ENCODE data around the gene KIAA1958.
"Not testable (repeated sequence)": the region's sequence is repeated elsewhere in the genome, so short reads cannot be mapped to it uniquely, and the experiment has no call there.

Gene KIAA1958

DNA sequence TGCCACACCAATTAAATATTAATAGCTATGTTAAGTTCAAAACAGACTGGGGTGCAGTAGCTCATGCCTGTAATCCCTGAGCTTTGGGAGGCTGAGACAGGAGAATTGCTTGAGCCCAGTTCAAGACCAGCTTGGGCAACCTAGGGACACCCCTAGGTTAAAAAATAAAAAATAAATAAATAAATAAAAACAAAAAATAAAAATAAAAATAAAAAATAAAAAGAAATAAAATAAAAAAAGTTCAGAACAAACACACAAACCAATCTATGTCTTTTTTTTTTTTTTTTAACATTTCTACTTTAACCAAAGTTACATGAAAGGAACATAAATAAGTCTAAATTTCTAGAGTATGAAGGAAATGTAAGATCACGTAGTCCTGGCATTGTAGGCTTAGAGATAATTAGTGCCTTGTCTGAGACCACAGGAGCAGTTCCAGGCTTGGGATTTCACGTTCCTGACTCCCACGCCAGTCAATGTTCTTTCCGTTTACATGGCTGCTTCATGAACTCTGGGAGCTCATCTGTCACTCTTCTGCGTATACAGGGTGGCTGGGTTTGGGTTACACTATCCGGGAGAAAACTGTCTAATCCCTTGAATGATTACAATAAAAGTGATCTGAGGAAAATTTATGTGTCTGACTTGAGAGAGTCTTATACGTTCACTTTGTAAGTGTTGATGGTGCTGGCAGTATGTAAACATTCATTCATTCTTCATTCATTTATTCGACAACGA lies 85.2 kb downstream of the KIAA1958 start:
- Histone ChIP-seq H3K9me3 (ENCODE audit: control insufficient read depth, insufficient read depth, low read length) (no peaks in the 10 kb centered on the region), H3K9ac (ENCODE audit: low read depth, low read length) (no peak overlapping the region), H3K4me3 (ENCODE audit: low read depth, low read length) (no peak overlapping the region), H3K27me3 (ENCODE audit: control insufficient read depth, insufficient read depth, low read length) (no peaks in the 10 kb centered on the region), H3K36me3 (ENCODE audit: control insufficient read depth, insufficient read depth, low read length) (peaks cover 20% of the 10 kb centered on the region), H3K4me1 (ENCODE audit: control insufficient read depth, insufficient read depth, low read length) (peaks cover 8% of the 10 kb centered on the region), H3K27ac (ENCODE audit: low read depth, low read length) (no peak overlapping the region)

DNA sequence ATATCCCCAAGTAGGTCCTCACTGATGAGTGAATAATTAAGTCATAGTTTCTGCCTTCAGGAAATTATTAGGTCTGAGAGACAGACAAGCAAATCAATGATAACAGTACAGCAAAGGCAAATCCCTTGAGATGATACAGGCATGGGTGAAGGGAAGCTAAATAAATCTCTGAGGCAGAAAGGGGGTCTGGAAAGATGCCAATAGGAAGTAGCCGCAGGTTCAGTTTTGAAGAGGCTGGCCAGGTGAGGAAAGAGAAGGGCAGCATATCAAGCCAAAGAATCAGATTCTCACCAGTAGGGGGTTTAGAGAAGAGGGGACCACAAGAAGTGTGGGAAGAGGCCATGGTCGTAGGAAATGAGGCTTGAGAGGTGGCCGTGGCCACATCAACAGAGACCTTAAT lies 85.8 kb downstream of the KIAA1958 start:
- Histone ChIP-seq H3K27ac (ENCODE audit: low read depth, low read length) (no peak overlapping the region), H3K36me3 (ENCODE audit: control insufficient read depth, insufficient read depth, low read length) (peaks cover 20% of the 10 kb centered on the region), H3K4me3 (ENCODE audit: low read depth, low read length) (no peak overlapping the region), H3K27me3 (ENCODE audit: control insufficient read depth, insufficient read depth, low read length) (no peaks in the 10 kb centered on the region), H3K4me1 (ENCODE audit: control insufficient read depth, insufficient read depth, low read length) (peaks cover 8% of the 10 kb centered on the region), H3K9me3 (ENCODE audit: control insufficient read depth, insufficient read depth, low read length) (no peaks in the 10 kb centered on the region), H3K9ac (ENCODE audit: low read depth, low read length) (no peak overlapping the region)

DNA sequence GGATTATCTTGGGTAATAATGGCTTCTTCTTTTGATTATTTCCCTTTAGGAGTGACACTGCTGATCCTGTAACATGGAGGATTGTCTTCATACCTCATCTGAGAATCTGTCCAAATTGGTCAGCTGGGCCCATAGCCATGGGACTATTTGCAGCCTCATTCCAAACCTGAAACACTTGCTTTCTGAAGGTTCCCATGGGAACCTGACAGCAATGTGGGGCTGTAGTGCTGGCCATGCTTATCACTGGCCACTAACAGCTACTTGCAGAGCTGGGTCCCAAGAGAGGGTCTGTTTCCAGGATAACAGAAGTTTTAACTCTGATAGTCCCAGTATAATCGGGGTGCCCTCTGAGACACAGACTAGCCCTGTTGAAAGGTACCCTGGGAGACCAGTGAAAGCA lies 87.4 kb downstream of the KIAA1958 start:
- no peak overlapping the region for H3K27ac ChIP-seq (ENCODE audit: low read depth, low read length)
- no peak overlapping the region for H3K9ac ChIP-seq (ENCODE audit: low read depth, low read length)
- H3K4me1 ChIP-seq (ENCODE audit: control insufficient read depth, insufficient read depth, low read length), result peaks cover 8% of the 10 kb centered on the region
- no peaks in the 10 kb centered on the region for H3K27me3 ChIP-seq (ENCODE audit: control insufficient read depth, insufficient read depth, low read length)
- peaks cover 20% of the 10 kb centered on the region for H3K36me3 ChIP-seq (ENCODE audit: control insufficient read depth, insufficient read depth, low read length)
- no peaks in the 10 kb centered on the region for H3K9me3 ChIP-seq (ENCODE audit: control insufficient read depth, insufficient read depth, low read length)
- no peak overlapping the region for H3K4me3 ChIP-seq (ENCODE audit: low read depth, low read length)

DNA sequence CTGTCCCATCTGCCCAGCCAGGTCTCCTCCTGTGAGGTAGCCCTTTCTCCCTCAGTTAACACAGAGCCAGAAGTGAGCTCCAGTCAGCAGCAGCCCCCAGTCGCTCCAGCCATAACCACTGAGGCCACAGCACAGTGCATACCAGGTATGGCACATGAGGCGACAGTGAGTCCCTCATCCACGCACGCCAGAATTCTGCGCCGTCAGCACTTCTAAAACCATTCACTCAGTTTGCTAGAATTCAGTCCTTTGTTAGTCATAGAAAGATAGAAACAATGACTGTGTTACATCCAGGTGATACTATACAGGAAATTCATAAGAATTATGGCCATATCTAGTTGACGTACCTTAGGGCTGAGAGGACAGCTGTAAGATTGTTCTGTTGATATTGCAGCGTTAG lies 88.5 kb downstream of the KIAA1958 start:
- H3K36me3 ChIP-seq (ENCODE audit: control insufficient read depth, insufficient read depth, low read length), result peaks cover 20% of the 10 kb centered on the region
- no peak overlapping the region for H3K9ac ChIP-seq (ENCODE audit: low read depth, low read length)
- H3K4me3 ChIP-seq (ENCODE audit: low read depth, low read length), result no peak overlapping the region
- no peaks in the 10 kb centered on the region for H3K9me3 ChIP-seq (ENCODE audit: control insufficient read depth, insufficient read depth, low read length)
- H3K4me1 ChIP-seq (ENCODE audit: control insufficient read depth, insufficient read depth, low read length), result peaks cover 8% of the 10 kb centered on the region
- no peaks in the 10 kb centered on the region for H3K27me3 ChIP-seq (ENCODE audit: control insufficient read depth, insufficient read depth, low read length)
- no peak overlapping the region for H3K27ac ChIP-seq (ENCODE audit: low read depth, low read length)

DNA sequence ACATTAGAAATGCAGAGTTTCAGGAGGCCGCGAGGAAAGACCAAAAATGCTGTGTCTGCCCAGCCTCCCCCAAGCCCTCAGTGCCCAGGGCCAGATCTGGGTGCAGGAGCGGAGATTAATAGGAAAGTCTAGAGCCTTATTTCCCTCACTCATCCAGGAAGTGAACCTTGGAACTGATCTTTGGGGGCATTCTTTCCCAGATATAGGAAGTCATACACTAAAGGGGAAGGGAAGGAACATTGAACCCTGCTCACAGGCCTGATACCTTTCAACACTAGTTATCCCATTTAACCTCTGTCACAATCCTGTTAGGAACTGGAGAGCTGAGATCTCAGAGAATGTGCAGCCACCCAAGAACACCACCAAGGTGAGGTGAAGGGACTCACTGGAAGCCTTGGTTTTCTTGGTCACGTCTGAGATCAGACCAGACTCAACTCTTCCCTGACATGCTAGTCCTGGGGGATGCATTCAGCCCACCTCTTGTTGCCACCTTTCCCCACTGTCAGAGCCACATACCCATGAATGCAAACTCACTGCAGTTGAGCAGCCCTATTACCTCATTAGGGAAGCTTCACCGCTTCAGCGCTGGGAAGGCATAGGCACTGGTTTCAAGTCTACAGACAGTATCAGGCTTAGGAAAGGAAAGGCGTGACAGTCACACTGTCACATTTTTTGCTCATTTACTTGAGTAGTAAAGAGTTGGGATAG lies 95.0 kb downstream of the KIAA1958 start:
- Histone ChIP-seq H3K9me3 (ENCODE audit: control insufficient read depth, insufficient read depth, low read length) (no peaks in the 10 kb centered on the region), H3K36me3 (ENCODE audit: control insufficient read depth, insufficient read depth, low read length) (peaks cover under 1% of the 10 kb centered on the region; the same call in 1 of the 2 replicates), H3K4me1 (ENCODE audit: control insufficient read depth, insufficient read depth, low read length) (peaks cover 51% of the 10 kb centered on the region), H3K27ac (ENCODE audit: low read depth, low read length) (peak overlapping the region; percentile 22), H3K27me3 (ENCODE audit: control insufficient read depth, insufficient read depth, low read length) (no peaks in the 10 kb centered on the region), H3K9ac (ENCODE audit: low read depth, low read length) (no peak overlapping the region), H3K4me3 (ENCODE audit: low read depth, low read length) (no peak overlapping the region)

DNA sequence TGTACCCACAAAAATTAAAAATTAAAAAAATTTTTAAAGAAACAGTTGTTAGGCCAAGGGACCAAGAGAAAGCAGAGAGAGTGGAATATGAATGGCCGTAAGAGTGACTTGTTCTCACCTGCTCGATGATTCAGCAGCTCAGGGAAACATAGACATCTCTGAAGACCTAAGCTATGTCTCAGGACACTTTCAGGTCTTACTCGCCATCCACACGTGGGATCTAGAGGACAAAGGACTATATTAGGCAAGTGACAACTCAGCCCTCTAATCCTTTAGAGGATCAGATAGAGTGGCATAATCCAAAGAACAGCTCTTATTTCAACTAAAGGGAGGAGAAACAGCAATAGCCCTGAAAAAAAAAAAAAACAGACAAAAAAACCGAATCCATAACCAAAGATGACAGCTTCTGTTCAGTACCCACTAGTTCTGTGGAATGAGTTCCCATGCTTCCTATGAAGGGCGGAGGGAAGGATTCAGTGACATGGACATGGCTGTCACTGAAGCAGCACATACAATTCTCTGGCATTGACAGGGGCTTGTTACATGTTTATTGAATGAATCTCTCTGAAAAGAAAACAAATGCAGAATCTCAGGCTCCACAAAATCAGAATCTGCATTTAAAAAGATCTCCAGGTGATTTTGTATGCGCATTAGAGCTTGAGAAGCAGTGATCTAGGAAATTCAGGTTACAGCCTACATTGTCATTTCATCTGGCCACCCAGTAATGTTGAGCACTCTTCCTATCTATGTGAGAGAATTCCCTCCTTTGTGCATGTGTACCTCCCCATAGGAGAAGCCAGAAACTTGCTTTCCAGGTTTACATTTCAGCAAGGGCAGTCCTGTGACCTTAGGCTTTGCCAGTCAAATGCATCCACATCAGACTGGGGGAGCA lies 96.0 kb downstream of the KIAA1958 start:
- H3K36me3 ChIP-seq (ENCODE audit: control insufficient read depth, insufficient read depth, low read length), result no peaks in the 10 kb centered on the region
- no peaks in the 10 kb centered on the region for H3K9me3 ChIP-seq (ENCODE audit: control insufficient read depth, insufficient read depth, low read length)
- H3K4me1 ChIP-seq (ENCODE audit: control insufficient read depth, insufficient read depth, low read length), result peaks cover 59% of the 10 kb centered on the region
- H3K27me3 ChIP-seq (ENCODE audit: control insufficient read depth, insufficient read depth, low read length), result no peaks in the 10 kb centered on the region
- H3K9ac ChIP-seq (ENCODE audit: low read depth, low read length), result no peak overlapping the region; the same call in 1 of the 2 replicates
- H3K27ac ChIP-seq (ENCODE audit: low read depth, low read length), result peak overlapping the region; percentile 84
- H3K4me3 ChIP-seq (ENCODE audit: low read depth, low read length), result no peak overlapping the region; the same call in 1 of the 2 replicates

DNA sequence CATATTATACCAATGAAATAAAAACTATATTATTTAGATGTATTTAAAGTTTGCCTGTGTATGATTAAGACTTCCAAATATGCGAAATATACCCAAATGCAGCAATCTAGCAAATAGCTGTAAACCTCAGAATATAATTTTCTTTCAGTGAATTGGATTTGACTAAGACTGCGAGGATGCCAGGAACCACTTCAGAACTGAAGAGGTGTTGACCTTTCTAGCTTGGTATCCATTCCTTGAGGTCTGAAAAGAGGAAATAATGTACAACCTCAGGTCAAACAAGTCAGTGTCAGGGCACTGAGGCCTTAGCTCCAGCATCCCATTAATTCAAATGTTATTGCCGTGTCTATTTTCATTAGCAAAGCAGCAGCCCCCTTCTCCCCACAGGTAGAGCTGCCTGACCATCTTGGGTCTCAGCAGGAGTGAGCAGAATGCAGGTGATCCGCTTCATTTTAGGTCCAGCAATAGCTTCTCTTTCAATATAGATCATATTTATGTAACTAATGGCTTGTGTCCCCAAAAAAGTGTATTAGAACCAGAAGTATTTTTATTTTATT lies 100.0 kb downstream of the KIAA1958 start:
- H3K9me3 ChIP-seq (ENCODE audit: control insufficient read depth, insufficient read depth, low read length), result no peaks in the 10 kb centered on the region
- no peaks in the 10 kb centered on the region for H3K27me3 ChIP-seq (ENCODE audit: control insufficient read depth, insufficient read depth, low read length)
- no peak overlapping the region for H3K9ac ChIP-seq (ENCODE audit: low read depth, low read length)
- no peak overlapping the region for H3K4me3 ChIP-seq (ENCODE audit: low read depth, low read length)
- no peak overlapping the region for H3K27ac ChIP-seq (ENCODE audit: low read depth, low read length)
- H3K36me3 ChIP-seq (ENCODE audit: control insufficient read depth, insufficient read depth, low read length), result no peaks in the 10 kb centered on the region
- H3K4me1 ChIP-seq (ENCODE audit: control insufficient read depth, insufficient read depth, low read length), result peaks cover 59% of the 10 kb centered on the region

DNA sequence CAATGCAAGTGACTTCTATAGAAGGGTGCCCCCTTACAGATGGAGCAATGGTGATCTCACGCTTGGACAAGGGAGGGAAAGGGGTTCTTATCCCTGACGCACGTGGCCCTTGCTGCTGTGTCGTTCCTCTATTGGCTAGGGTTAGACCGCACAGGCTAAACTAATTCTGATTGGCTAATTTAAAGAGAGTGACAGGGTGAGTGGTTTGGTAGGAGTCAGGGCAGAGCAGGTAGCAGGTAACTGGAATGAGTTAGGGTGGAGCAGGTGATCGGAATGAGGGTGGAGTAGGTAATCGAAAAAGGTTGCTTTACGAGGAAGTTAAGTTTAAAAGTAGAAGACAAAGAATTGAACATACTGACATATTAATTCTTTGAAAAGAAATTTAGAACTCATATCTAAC lies 105.2 kb downstream of the KIAA1958 start:
- H3K36me3 ChIP-seq (ENCODE audit: control insufficient read depth, insufficient read depth, low read length); H3K9ac ChIP-seq (ENCODE audit: low read depth, low read length); H3K27ac ChIP-seq (ENCODE audit: low read depth, low read length); H3K9me3 ChIP-seq (ENCODE audit: control insufficient read depth, insufficient read depth, low read length); H3K27me3 ChIP-seq (ENCODE audit: control insufficient read depth, insufficient read depth, low read length); H3K4me3 ChIP-seq (ENCODE audit: low read depth, low read length): not testable (repeated sequence)
- H3K4me1 ChIP-seq (ENCODE audit: control insufficient read depth, insufficient read depth, low read length), result peaks cover 14% of the 10 kb centered on the region

DNA sequence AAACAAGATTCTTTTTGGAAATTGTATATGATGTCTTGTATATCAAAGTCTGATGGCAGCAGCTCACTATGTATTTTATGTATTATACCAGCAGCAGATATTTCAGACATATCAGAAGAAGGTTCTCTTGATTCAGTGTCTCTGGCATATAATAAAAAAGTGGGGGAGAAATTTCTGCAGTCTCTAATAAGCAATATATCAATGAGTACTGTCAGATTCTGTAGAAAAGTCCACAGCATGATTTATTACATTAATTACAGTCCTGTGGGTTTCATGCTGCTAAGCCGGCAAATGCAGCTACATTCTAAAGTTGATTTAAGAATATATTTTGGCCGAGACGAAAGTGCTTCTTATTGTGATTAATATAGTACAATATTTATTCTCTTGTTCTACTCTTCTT lies 113.1 kb downstream of the KIAA1958 start:
- H3K4me3 ChIP-seq (ENCODE audit: low read depth, low read length), result no peak overlapping the region
- no peak overlapping the region for H3K9ac ChIP-seq (ENCODE audit: low read depth, low read length)
- H3K27ac ChIP-seq (ENCODE audit: low read depth, low read length), result no peak overlapping the region
- H3K9me3 ChIP-seq (ENCODE audit: control insufficient read depth, insufficient read depth, low read length), result no peaks in the 10 kb centered on the region
- H3K27me3 ChIP-seq (ENCODE audit: control insufficient read depth, insufficient read depth, low read length), result no peaks in the 10 kb centered on the region
- no peaks in the 10 kb centered on the region for H3K4me1 ChIP-seq (ENCODE audit: control insufficient read depth, insufficient read depth, low read length)
- H3K36me3 ChIP-seq (ENCODE audit: control insufficient read depth, insufficient read depth, low read length), result no peaks in the 10 kb centered on the region

DNA sequence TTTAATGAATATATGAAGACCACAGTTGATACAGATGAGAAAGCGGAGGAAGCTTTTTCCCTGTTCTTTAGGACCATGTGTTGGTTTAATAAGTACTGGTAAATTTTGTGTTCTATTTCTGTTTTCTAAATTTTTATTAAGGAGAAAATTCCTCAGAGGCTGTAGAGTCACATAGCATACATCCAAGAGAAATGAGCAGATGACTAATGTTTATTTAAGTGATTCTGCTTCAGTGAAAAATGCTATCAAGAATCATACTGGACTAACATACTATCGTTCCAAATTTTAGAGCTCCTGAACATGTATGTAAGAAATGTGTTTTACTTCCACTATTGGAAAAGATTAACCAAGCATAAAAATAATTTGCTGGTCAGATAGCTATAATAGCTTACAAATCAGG lies 115.0 kb downstream of the KIAA1958 start:
- H3K4me3 ChIP-seq (ENCODE audit: low read depth, low read length), result no peak overlapping the region
- H3K4me1 ChIP-seq (ENCODE audit: control insufficient read depth, insufficient read depth, low read length), result no peaks in the 10 kb centered on the region
- no peaks in the 10 kb centered on the region for H3K36me3 ChIP-seq (ENCODE audit: control insufficient read depth, insufficient read depth, low read length)
- no peaks in the 10 kb centered on the region for H3K27me3 ChIP-seq (ENCODE audit: control insufficient read depth, insufficient read depth, low read length)
- H3K9ac ChIP-seq (ENCODE audit: low read depth, low read length), result no peak overlapping the region
- H3K27ac ChIP-seq (ENCODE audit: low read depth, low read length), result no peak overlapping the region
- H3K9me3 ChIP-seq (ENCODE audit: control insufficient read depth, insufficient read depth, low read length), result no peaks in the 10 kb centered on the region
